RWPE1 (cell line): ENCODE measurements around the gene GP1BB.

ENCODE experiments used
- CTCF ChIA-PET: fragments of 350-600 bp; sonication (Branson Sonifier 250); formaldehyde crosslinking; extraction: SDS; loops from one replicate; lab custom pipeline; 2021; lab: Yijun Ruan, JAX
- POLR2A ChIA-PET: fragments of 400-600 bp; formaldehyde crosslinking; extraction: SDS; loops from one replicate; lab custom pipeline; 2020; ENCODE audit warnings: antibody characterized with exemption; ENCODE audit not compliant: low non-redundant PET; lab: Yijun Ruan, JAX
- DNase-seq: peaks from one replicate; pipeline ENCODE4 v3.0.0; 2012; ENCODE audit warnings: low spot score
- H3K27ac ChIP-seq: fragments of 450-650 bp; 2 replicates; pipeline ENCODE4 v1.5.1; 2017
- TF ChIP-seq, protein P1 (sequence below): fragments of 450-650 bp; conservative IDR thresholded peaks from 2 replicates; pipeline ENCODE4 v1.5.1; 2017; ENCODE audit warnings: low read depth, mild to moderate bottlenecking

The GP1BB gene

DNA sequence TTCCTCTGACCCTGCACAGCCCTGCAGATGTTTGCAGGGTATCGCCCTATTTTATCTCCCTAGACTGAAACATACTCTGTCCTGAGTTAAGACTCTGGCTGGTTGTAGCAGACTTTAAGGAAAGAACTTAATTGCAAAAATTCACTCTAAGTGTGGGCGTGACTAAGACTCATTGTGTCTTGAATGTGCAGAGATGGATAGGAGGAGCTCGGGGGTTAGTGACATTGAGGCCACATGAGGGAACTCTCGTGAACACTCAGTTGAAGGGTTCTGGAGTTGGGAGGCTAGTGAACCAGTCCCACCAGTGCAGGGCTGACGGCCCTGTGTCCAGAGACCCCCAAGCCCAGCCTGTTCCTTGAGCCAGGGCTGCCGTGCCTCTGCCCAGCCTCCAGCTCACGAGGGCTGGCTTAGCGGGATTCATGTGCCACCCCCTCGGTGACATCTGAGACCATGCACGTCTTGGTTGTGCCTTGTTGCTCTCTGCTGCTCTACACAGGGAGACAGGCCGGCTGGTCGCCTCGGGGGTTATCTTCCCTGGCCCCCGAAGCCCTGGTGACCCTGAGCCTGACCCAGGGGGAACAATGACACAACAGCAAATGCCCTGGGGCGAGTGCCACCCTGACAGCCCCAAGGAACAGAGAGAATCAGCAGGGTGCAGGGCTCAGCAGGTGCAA is 25.8 kb downstream of the GP1BB start:
- no peak for DNase-seq
- CTCF ChIA-PET: interaction anchor here (1.0 kb wide), 1 partner anchor 18 kb away, joined by 8 read pairs; no protein-coding TSS in a partner anchor
- H3K27ac ChIP-seq: no peak overlapping the region
- TF ChIP-seq, protein P1, sequence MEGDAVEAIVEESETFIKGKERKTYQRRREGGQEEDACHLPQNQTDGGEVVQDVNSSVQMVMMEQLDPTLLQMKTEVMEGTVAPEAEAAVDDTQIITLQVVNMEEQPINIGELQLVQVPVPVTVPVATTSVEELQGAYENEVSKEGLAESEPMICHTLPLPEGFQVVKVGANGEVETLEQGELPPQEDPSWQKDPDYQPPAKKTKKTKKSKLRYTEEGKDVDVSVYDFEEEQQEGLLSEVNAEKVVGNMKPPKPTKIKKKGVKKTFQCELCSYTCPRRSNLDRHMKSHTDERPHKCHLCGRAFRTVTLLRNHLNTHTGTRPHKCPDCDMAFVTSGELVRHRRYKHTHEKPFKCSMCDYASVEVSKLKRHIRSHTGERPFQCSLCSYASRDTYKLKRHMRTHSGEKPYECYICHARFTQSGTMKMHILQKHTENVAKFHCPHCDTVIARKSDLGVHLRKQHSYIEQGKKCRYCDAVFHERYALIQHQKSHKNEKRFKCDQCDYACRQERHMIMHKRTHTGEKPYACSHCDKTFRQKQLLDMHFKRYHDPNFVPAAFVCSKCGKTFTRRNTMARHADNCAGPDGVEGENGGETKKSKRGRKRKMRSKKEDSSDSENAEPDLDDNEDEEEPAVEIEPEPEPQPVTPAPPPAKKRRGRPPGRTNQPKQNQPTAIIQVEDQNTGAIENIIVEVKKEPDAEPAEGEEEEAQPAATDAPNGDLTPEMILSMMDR: no peak
- POLR2A ChIA-PET: no interaction called here

DNA sequence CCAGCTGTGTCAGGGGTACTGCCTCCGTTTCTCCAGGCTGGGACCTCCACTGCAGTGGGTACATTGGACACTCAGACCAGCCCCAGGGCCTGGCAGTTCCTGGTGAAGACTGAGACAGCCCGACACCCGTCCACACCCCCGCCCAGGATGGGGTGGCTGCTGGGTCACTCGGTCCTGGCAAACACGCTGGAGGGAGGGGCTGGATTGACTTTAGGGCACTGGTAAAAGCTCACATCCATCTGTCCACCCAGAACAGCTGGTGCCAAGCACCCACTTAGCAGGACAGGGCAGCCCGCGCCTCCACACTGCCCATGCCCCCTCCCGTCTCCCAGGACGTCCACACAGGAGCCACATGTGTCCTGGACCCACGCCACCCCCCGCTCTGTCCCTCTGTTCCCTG is 26.5 kb downstream of the GP1BB start:
- POLR2A ChIA-PET: no interaction called here

DNA sequence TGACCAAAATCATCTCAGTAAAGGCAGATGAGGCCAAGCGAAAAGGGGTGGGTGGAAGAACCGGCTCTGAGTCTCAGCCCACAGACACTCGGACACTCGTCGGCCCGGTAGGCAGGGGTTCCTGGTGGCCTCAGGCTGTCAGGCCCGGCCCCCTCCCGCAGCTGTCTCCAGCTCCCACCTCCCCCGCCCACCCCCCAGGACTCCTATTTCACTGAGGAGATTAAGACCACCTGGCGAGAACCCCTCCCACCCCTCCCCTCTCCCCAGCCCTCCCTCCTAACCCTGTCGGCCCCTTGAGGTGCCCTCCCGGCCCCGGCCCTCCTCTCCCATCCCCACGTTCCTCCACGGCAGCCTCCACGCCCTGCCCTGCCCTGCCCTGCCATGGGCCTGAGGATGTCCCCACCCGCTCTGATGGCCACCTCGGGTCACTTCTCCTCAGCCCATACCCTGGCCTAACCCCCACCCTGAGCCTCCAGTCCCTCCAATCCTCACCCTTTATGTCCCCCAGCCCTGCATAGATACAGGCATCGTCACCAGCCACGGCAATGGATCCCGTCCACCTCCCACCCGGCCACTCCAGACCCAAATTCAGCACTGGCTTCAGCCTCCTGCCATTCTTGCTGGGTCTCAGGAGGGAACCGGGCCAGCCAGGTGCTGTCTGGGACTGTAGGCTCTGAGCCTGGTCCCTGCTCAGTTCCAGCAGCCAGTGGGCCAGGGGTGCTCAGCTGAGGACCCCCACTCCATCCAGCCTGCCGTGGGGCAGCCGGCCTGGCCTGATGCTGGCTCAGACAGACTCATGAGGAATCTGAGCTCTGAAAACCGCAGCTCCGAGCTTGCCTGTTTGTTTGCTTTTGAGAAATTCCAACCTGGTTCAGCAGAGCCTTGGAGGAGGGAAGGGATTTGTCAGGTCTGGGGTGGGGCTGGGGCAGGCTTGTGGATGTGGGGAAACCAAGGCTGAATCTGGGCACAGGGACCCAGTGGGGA is 27.5 kb downstream of the GP1BB start:
- no peak for DNase-seq
- ChIA-PET CTCF (interaction anchor here (0.5 to 1.6 kb wide), 4 partner anchors 20 to 84 kb away, joined by 3 to 8 read pairs (median 4); no protein-coding TSS in a partner anchor), POLR2A (no interaction called here)
- TF ChIP-seq, protein P1: no peak
- peak overlapping the region; percentile 64 for H3K27ac ChIP-seq

More for the DNA sequence above, 26.5 kb downstream of the GP1BB start:
- DNase-seq: no peak
- TF ChIP-seq, protein P1: no peak
- no peak overlapping the region for H3K27ac ChIP-seq
- CTCF ChIA-PET: interaction anchor here (0.7 to 1.0 kb wide), 2 partner anchors 19 to 85 kb away, joined by 3 to 8 read pairs; no protein-coding TSS in a partner anchor

DNA sequence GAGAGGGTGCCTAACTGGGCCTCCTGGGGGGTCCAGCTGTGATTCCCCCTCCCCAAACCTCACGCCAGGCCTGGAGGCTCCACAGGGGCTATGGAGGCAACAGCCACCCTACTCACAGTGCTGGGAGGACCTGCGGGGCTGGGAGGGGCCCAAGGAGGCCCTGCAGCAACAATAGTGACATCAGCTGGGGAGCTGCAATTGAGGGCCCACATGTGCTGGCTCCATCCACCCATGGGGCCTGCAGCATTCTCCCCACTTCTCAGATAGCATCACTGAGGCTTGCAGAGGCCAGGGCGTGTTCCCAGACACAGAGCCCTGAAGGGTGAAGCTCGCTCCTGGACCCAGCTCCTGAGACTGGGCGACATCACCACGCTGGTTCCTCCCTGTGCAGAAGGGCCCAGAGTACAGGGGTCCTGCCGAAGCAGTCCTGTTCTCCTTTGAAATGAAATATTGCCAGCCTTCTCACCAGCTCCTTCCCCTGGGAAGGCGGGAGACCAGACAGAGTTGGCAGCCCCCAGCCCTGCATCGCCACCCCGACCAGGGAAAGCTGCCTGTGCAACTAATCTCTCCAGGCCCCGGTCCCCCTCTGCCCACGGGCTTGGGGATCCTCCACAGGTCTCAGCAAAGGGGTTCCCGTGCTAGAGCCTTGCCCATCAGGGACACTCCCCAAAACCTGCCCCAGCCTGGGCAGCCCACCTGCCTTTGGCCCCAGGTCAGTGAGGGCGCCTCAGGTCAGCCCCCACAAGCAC is 28.3 kb downstream of the GP1BB start:
- TF ChIP-seq, protein P1: no peak
- CTCF ChIA-PET: interaction anchor here (1.6 kb wide), 1 partner anchor 21 kb away, joined by 5 read pairs; no protein-coding TSS in a partner anchor
- H3K27ac ChIP-seq: peak overlapping the region; percentile 64
- no peak for DNase-seq
- POLR2A ChIA-PET: no interaction called here

DNA sequence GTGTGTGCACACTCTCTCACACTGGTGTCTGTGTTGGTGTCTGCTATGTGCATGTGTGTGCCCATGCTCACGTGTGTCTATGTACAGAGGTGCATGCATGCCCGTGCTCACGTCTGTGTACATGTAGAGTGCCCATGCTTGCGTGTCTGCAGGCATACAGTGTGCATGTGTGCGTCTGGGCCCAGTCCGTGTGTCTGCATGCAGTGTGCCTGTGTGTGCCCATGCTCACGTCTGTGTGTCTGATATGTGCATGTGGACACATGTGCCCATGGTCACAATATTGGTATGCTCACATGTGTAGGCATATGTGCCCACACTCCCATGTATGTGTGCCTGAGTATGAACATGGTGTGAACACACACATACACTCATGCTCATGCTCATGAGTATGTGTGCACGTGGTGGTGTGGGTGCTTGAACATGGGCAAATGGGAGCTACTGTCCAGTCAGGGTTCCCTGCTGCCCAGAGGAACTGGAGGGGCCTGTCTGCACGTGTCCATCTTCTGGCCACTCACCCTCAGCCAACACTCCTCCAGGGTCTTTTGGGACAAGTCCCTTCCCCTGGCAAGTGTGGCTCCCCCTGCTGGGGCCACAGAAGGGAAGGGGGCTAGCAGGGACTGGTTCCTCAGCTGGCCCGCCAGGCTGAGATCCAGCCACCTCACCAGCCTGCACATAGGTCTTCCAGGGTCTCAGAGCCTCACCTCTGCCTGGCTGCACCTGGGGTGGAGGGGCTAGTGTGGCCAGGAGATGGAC is 29.9 kb downstream of the GP1BB start:
- no peak overlapping the region for H3K27ac ChIP-seq
- TF ChIP-seq, protein P1: no peak
- no peak for DNase-seq
- CTCF ChIA-PET: interaction anchor here (0.6 to 1.3 kb wide), 2 partner anchors 18 to 22 kb away, joined by 3 to 6 read pairs; no protein-coding TSS in a partner anchor
- POLR2A ChIA-PET: no interaction called here
